HCT116 (cell line): ENCODE data around the gene PEBP1. TPM values are rescaled to one million over a fixed set of nuclear protein-coding genes. Genes with fewer than 3 reads are reported as not detected.

Source experiments
- ATAC-seq: fragments of 200-7000 bp; cut with Tn5 transposase; 2 replicates; pipeline ENCODE4 v1.9.1; 2020; ENCODE audit warnings: mild to moderate bottlenecking, moderate library complexity
- BruUV-seq: library from RNA; stranded (reverse); fragments of 400-500 nt; replicated peaks from 2 replicates; lab custom pipeline; 2021; lab: Mats Ljungman, UMichigan
- CTCF ChIA-PET: fragments of 300-600 bp; sonication (Branson Sonifier 250); formaldehyde crosslinking; loops from one replicate; lab custom pipeline; 2021; ENCODE audit warnings: antibody characterized with exemption; lab: Charles Lee
- POLR2A ChIA-PET: fragments of 300-600, 350-600 bp; sonication (Branson Sonifier 250); formaldehyde crosslinking; loops from one replicate; lab custom pipeline; 2021; ENCODE audit warnings: antibody characterized with exemption; lab: Charles Lee
- RAD21 ChIA-PET, 2 experiments: fragments of 300-600 bp; sonication (Branson Sonifier 250); formaldehyde crosslinking; loops; one replicate each; lab custom pipeline; 2023; ENCODE audit warnings: low total read pairs in 2 of 2; ENCODE audit not compliant: uncharacterized antibody in 2 of 2, unreplicated experiment in 2 of 2, low non-redundant PET in 1 of 2; lab: Charles Lee
- DNase-seq: peaks from one replicate; pipeline ENCODE4 v3.0.0-alpha.2; 2010; ENCODE audit warnings: low read depth, low spot score
- H2AFZ ChIP-seq: fragments of 200-600 bp; shearing (Covaris generic), sonication (generic); 2 replicates; pipeline ENCODE4 v1.6.1; 2017; ENCODE audit warnings: low read depth, mixed run types, mixed read lengths, antibody characterized with exemption, low read length; ENCODE audit not compliant: poor library complexity, severe bottlenecking
- H3K27ac ChIP-seq: 2 replicates; pipeline ENCODE4 v1.5.1; 2012; ENCODE audit warnings: low read depth, low read length
- H3K27me3 ChIP-seq: fragments of 200-600 bp; sonication (generic); 2 replicates; pipeline ENCODE4 v1.6.1; 2016; ENCODE audit warnings: mixed run types, low read length, mixed read lengths; ENCODE audit not compliant: insufficient read depth
- H3K36me3 ChIP-seq, 2 experiments: fragments of 200-500 bp in 1 of 2; fragments of 200-600 bp in 1 of 2; sonication (Bioruptor generic) in 1 of 2; sonication (generic) in 1 of 2; 2 replicates each; pipeline versions ENCODE4 v1.5.1 to v1.6.1; 2014 to 2016; ENCODE audit warnings: low read length in 2 of 2, inconsistent platforms in 1 of 2, mixed read lengths in 1 of 2, mixed run types in 1 of 2; ENCODE audit not compliant: insufficient read depth in 2 of 2, control insufficient read depth in 1 of 2
- H3K4me1 ChIP-seq, 2 experiments: fragments of 200-600 bp in 1 of 2; sonication (generic) in 1 of 2; 2 replicates each; pipeline versions ENCODE4 v1.5.1 to v1.6.1; 2012 to 2017; ENCODE audit warnings: low read length in 2 of 2, inconsistent platforms in 1 of 2, mild to moderate bottlenecking in 1 of 2, mixed read lengths in 1 of 2, mixed run types in 1 of 2, moderate library complexity in 1 of 2; ENCODE audit not compliant: insufficient read depth in 2 of 2, control insufficient read depth in 1 of 2
- H3K4me2 ChIP-seq: fragments of 200-600 bp; sonication (generic); 2 replicates; pipeline ENCODE4 v1.6.1; 2017; ENCODE audit warnings: mixed run types, low read length, mixed read lengths
- H3K4me3 ChIP-seq, 2 experiments: fragments of 200-600 bp in 1 of 2; sonication (generic) in 1 of 2; replicated peaks in 1 of 2; 2 replicates each; pipeline ENCODE4 v1.5.1; 2011 to 2016; ENCODE audit warnings: low read length in 2 of 2, control low read depth in 1 of 2, low read depth in 1 of 2, mild to moderate bottlenecking in 1 of 2, mixed read lengths in 1 of 2, mixed run types in 1 of 2
- H3K79me2 ChIP-seq: fragments of 200-600 bp; sonication (generic); 2 replicates; pipeline ENCODE4 v1.6.1; 2017; ENCODE audit warnings: mild to moderate bottlenecking, mixed run types, low read length, moderate library complexity, mixed read lengths; ENCODE audit not compliant: insufficient read depth
- H3K9ac ChIP-seq: fragments of 200-600 bp; sonication (generic); 2 replicates; pipeline ENCODE4 v1.6.1; 2016; ENCODE audit warnings: low read length, mixed read lengths
- H3K9me2 ChIP-seq: fragments of 200-600 bp; sonication (generic), shearing (Covaris generic); 2 replicates; pipeline ENCODE4 v1.6.1; 2017; ENCODE audit warnings: mixed run types, mild to moderate bottlenecking, moderate library complexity; ENCODE audit not compliant: insufficient read depth
- H3K9me3 ChIP-seq, 2 experiments: fragments of 200-500 bp in 1 of 2; fragments of 200-600 bp in 1 of 2; sonication (Bioruptor generic) in 1 of 2; sonication (generic) in 1 of 2; 2 replicates each; pipeline ENCODE4 v1.6.1; 2014 to 2017; ENCODE audit warnings: low read length in 2 of 2, mixed read lengths in 2 of 2, inconsistent platforms in 1 of 2, low read depth in 1 of 2, mild to moderate bottlenecking in 1 of 2, mixed run types in 1 of 2, moderate library complexity in 1 of 2; ENCODE audit not compliant: control insufficient read depth in 1 of 2, insufficient read depth in 1 of 2
- H4K20me1 ChIP-seq: fragments of 200-600 bp; sonication (generic), shearing (Covaris generic); 2 replicates; pipeline ENCODE4 v1.6.1; 2017; ENCODE audit warnings: mixed run types, mild to moderate bottlenecking, moderate library complexity; ENCODE audit not compliant: insufficient read depth
- ATF3 ChIP-seq: IDR thresholded peaks from 2 replicates; pipeline ENCODE4 v1.6.1; 2012
- CBX3 ChIP-seq: IDR thresholded peaks from 2 replicates; pipeline ENCODE4 v1.6.1; 2012; ENCODE audit warnings: low read depth
- CTCF ChIP-seq, 3 experiments: fragments of 200-600 bp in 1 of 3; sonication (generic) in 1 of 3; IDR thresholded peaks in 2 of 3; conservative IDR thresholded peaks in 1 of 3; 2 replicates each; pipeline ENCODE4 v1.5.1; 2012 to 2017; ENCODE audit warnings: low read depth in 2 of 3, low read length in 2 of 3, antibody characterized with exemption in 1 of 3, borderline replicate concordance in 1 of 3, control low read depth in 1 of 3, mild to moderate bottlenecking in 1 of 3, mixed read lengths in 1 of 3, mixed run types in 1 of 3, moderate library complexity in 1 of 3; ENCODE audit not compliant: insufficient read depth in 1 of 3
- EGR1 ChIP-seq: IDR thresholded peaks from 2 replicates; pipeline ENCODE4 v1.6.1; 2012; ENCODE audit warnings: low read depth
- ELF1 ChIP-seq: IDR thresholded peaks from 2 replicates; pipeline ENCODE4 v1.6.1; 2012; ENCODE audit warnings: low read depth, borderline replicate concordance
- EZH2 ChIP-seq: fragments of 200-600 bp; sonication (generic); IDR thresholded peaks from 2 replicates; pipeline ENCODE4 v1.6.1; 2017; ENCODE audit warnings: antibody characterized with exemption, mixed run types
- JUND ChIP-seq: IDR thresholded peaks from 2 replicates; pipeline ENCODE4 v1.6.1; 2012
- POLR2A ChIP-seq: IDR thresholded peaks from 2 replicates; pipeline ENCODE4 v1.7.0; 2011; ENCODE audit warnings: borderline replicate concordance; ENCODE audit not compliant: insufficient read depth, insufficient read length; ENCODE audit errors: extremely low read depth
- RAD21 ChIP-seq: IDR thresholded peaks from 2 replicates; pipeline ENCODE4 v1.6.1; 2012; ENCODE audit warnings: low read depth, mild to moderate bottlenecking
- REST ChIP-seq: IDR thresholded peaks from 2 replicates; pipeline ENCODE4 v1.6.1; 2012; ENCODE audit warnings: low read depth
- SIN3A ChIP-seq: IDR thresholded peaks from 2 replicates; pipeline ENCODE4 v1.6.1; 2012; ENCODE audit warnings: low read depth
- SP1 ChIP-seq: IDR thresholded peaks from 2 replicates; pipeline ENCODE4 v1.6.1; 2012; ENCODE audit warnings: low read depth
- SRF ChIP-seq: IDR thresholded peaks from 2 replicates; pipeline ENCODE4 v1.6.1; 2012; ENCODE audit warnings: low read depth
- TCF7L2 ChIP-seq: IDR thresholded peaks from 2 replicates; pipeline ENCODE4 v1.7.0; 2011; ENCODE audit warnings: borderline replicate concordance, inconsistent platforms; ENCODE audit not compliant: insufficient read depth, insufficient read length; ENCODE audit errors: extremely low read depth
- YY1 ChIP-seq: IDR thresholded peaks from 2 replicates; pipeline ENCODE4 v1.6.1; 2011; ENCODE audit warnings: low read length, low read depth, moderate library complexity, mild to moderate bottlenecking; ENCODE audit not compliant: insufficient replicate concordance; ENCODE audit errors: extremely low read depth
- ZBTB33 ChIP-seq: IDR thresholded peaks from 2 replicates; pipeline ENCODE4 v1.6.1; 2011; ENCODE audit warnings: mild to moderate bottlenecking, low read length, moderate library complexity; ENCODE audit not compliant: insufficient replicate concordance; ENCODE audit errors: extremely low read depth
- ZFX ChIP-seq: fragments of 450-650 bp; IDR thresholded peaks from 2 replicates; pipeline ENCODE4 v1.6.1; 2017
- intact Hi-C: fragments of 100-400 bp; cut with micrococcal nuclease; formaldehyde crosslinking; loops from 2 replicates; pipeline ENCODE4 v1.10.0; 2022
- total RNA-seq: library from RNA; stranded (reverse); gene quantifications from one replicate; pipeline ENCODE4 v1.2.1, GENCODE V29; 2021; ENCODE audit not compliant: unreplicated experiment

The PEBP1 gene
- total RNA-seq, 1 experiment from 2014 or later: 220 TPM

- Histone ChIP-seq H3K4me2 (no peak overlapping the region), H3K4me3 (no peak overlapping the region)
- no peak for TF ChIP-seq RAD21
- TF ChIP-seq CBX3: no peak
- no peak for TF ChIP-seq EZH2
- no peak for TF ChIP-seq CTCF (IDR thresholded peaks at IDR 0.05 in 2 of 3, conservative IDR thresholded peaks at IDR 0.05 in 1 of 3; ENCODE audit: borderline replicate concordance in 1 of 3, insufficient read depth in 1 of 3, low read depth in 2 of 3, low read length in 2 of 3)
- no peak for TF ChIP-seq ATF3
- no peak for TF ChIP-seq REST
- no peak for TF ChIP-seq SIN3A
- TF ChIP-seq YY1: no peak
- no peak for TF ChIP-seq EGR1
- no peak for TF ChIP-seq JUND
- TF ChIP-seq ELF1: no peak
- no peak for TF ChIP-seq ZBTB33
- TF ChIP-seq POLR2A: no peak
- no peak for TF ChIP-seq SRF
- no peak for TF ChIP-seq SP1
- no peak for TF ChIP-seq ZFX
- no peak for TF ChIP-seq TCF7L2
- TF ChIP-seq, all 23 proteins: peak for 0
- Histone ChIP-seq H3K4me1 (no peaks in the 10 kb centered on the region), H3K79me2 (no peaks in the 10 kb centered on the region), H3K36me3 (no peaks in the 10 kb centered on the region), H3K9me2 (no peaks in the 10 kb centered on the region), H2AFZ (no peak overlapping the region), H3K27ac (no peak overlapping the region), H4K20me1 (no peaks in the 10 kb centered on the region), H3K9ac (no peak overlapping the region), H3K27me3 (no peaks in the 10 kb centered on the region), H3K9me3 (no peaks in the 10 kb centered on the region)
- intact Hi-C loops: no loop called here
- ATAC-seq: no peak
- ChIA-PET CTCF (no interaction called here), POLR2A (no interaction called here), RAD21 (no interaction called here)
- BruUV-seq: no TSS peak
- DNase-seq: no peak
Measured at GRCh38 chr12:118160536-118160935, 24.6 kb downstream of the PEBP1 start.
